Gastroesophageal sphincter (tissue), 4 donors: Measurements from ENCODE around the gene SUMO4. TPM values are rescaled to one million over a fixed set of nuclear protein-coding genes. Genes with fewer than 3 reads are reported as not detected.

ENCODE experiments used
- ATAC-seq: fragments of 150-250 bp; one replicate; pipeline ENCODE4 v1.9.1; 2016; ENCODE audit warnings: mild to moderate bottlenecking, moderate library complexity
- H3K27ac ChIP-seq, 4 donors: fragments of 200-600 bp; sonication (generic) in 3 of 4; 1 replicate in 3 of 4; 2 replicates in 1 of 4; pipeline ENCODE4 v1.5.1; 2016 to 2019
- H3K27me3 ChIP-seq: fragments of 200-600 bp; sonication (generic); one replicate; pipeline ENCODE4 v1.5.1; 2019
- H3K36me3 ChIP-seq, 2 donors: fragments of 200-600 bp; sonication (generic); one replicate each; pipeline ENCODE4 v1.5.1; 2019; ENCODE audit warnings: control low read depth in 1 of 2
- H3K4me1 ChIP-seq, 3 donors: fragments of 200-600 bp; sonication (generic); 1 replicate in 2 of 3; 2 replicates in 1 of 3; pipeline ENCODE4 v1.5.1; 2016 to 2019; ENCODE audit warnings: control low read depth in 2 of 3
- H3K4me3 ChIP-seq, 2 donors: fragments of 200-600 bp; sonication (generic); one replicate each; pipeline ENCODE4 v1.5.1; 2019; ENCODE audit warnings: mild to moderate bottlenecking in 1 of 2, moderate library complexity in 1 of 2
- H3K9me3 ChIP-seq, 3 donors: fragments of 200-600 bp; sonication (generic); one replicate each; pipeline ENCODE4 v1.5.1; 2017 to 2019; ENCODE audit warnings: control low read depth in 2 of 3
- EP300 ChIP-seq: sonication (generic); formaldehyde crosslinking; IDR thresholded peaks from one replicate; pipeline ENCODE4 v1.6.1; 2017; ENCODE audit warnings: antibody characterized with exemption, mild to moderate bottlenecking
- POLR2A ChIP-seq, 2 donors: fragments of 450-650 bp; IDR thresholded peaks; one replicate each; pipeline ENCODE4 v1.6.1; 2017; ENCODE audit warnings: antibody characterized with exemption in 2 of 2, mild to moderate bottlenecking in 2 of 2, moderate library complexity in 1 of 2
- POLR2AphosphoS5 ChIP-seq: sonication (generic); formaldehyde crosslinking; IDR thresholded peaks from one replicate; pipeline ENCODE4 v1.6.1; 2017; ENCODE audit warnings: antibody characterized with exemption
- WGBS, 2 donors: methylation state at CpG; one replicate each; pipeline ENCODE4 v1.1.5; 2018; ENCODE audit warnings: low coverage in 1 of 2; 5-methylcytosine and 5-hydroxymethylcytosine counted together
- total RNA-seq, 4 donors: library from RNA; depleted of rRNA; stranded (reverse); fragments of >200 nt; gene quantifications; one replicate each; pipeline ENCODE4 v1.1.0, GENCODE V29; 2016
- TF ChIP-seq, protein P1 (sequence below), 4 experiments: fragments of 200-600 bp in 2 of 4; fragments of 450-650 bp in 2 of 4; sonication (generic) in 1 of 4; IDR thresholded peaks; one replicate each; pipeline ENCODE4 v1.5.1; 2017 to 2019; ENCODE audit warnings: antibody characterized with exemption in 4 of 4, mild to moderate bottlenecking in 2 of 4, moderate library complexity in 2 of 4

SUMO4 gene
- total RNA-seq, 4 donors from 2014 or later = 1.9 to 2.4 (median 2.0) TPM; not detected in 1

DNA sequence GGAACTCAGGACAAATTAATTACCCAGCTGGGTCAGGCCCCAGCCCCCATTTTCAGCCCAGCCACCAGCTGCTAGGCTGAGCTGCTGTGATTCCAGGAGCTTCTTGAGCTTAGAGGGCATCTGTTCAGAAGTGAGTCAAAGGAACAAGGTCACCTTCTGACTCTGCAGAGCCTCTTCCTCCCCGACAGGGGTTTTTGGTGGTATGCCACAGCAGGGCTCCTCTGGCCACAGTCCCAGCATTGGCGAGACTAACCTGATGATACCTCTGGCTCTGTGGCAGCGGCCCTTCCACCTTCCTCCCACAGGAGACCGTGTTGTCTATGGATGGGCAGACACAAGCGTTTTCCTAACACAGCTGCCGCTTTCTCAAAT is 45.0 kb downstream of the SUMO4 start:
- no peak for ATAC-seq
- Histone ChIP-seq H3K9me3 (no peaks in the 10 kb centered on the region), H3K27ac (no peak overlapping the region), H3K27me3 (peaks cover 14% of the 10 kb centered on the region), H3K4me1 (peaks cover 0 to 2% (median 0%) of the 10 kb centered on the region in 3 donors), H3K36me3 (no peaks in the 10 kb centered on the region), H3K4me3 (no peak overlapping the region)
- WGBS, 2 donors = 100% methylated on average over 1 of the region's 6 CpGs; no CpG with 5 or more reads in 1 of the 2 donors
- TF ChIP-seq, protein P1, sequence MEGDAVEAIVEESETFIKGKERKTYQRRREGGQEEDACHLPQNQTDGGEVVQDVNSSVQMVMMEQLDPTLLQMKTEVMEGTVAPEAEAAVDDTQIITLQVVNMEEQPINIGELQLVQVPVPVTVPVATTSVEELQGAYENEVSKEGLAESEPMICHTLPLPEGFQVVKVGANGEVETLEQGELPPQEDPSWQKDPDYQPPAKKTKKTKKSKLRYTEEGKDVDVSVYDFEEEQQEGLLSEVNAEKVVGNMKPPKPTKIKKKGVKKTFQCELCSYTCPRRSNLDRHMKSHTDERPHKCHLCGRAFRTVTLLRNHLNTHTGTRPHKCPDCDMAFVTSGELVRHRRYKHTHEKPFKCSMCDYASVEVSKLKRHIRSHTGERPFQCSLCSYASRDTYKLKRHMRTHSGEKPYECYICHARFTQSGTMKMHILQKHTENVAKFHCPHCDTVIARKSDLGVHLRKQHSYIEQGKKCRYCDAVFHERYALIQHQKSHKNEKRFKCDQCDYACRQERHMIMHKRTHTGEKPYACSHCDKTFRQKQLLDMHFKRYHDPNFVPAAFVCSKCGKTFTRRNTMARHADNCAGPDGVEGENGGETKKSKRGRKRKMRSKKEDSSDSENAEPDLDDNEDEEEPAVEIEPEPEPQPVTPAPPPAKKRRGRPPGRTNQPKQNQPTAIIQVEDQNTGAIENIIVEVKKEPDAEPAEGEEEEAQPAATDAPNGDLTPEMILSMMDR (IDR thresholded peaks at IDR 0.05) = no peak
- no peak for TF ChIP-seq EP300
- no peak for TF ChIP-seq POLR2AphosphoS5
- no peak for TF ChIP-seq POLR2A (IDR thresholded peaks at IDR 0.05)

DNA sequence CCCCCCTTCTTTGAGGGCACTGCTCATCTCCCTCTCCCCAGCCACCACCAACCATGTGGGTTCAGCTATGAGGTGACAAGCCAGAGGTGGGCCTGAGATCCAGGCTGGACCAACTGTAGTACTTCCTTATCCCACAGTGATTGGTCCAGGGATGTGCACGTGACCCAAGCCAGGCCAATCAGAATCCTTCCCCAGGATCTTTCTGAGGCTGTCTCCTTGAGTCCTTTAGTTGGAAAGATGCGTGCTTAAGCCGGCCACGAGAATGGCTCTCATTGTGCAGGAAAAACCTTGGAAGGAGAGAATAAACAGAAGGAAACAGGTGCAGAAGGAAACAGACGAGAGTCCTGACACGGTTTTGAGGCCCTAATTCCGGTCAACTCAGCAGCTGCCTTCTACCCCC is 45.5 kb downstream of the SUMO4 start:
- Histone ChIP-seq H3K27ac (no peak overlapping the region), H3K9me3 (no peaks in the 10 kb centered on the region), H3K4me1 (peaks cover 0 to 7% (median 2%) of the 10 kb centered on the region in 3 donors), H3K36me3 (no peaks in the 10 kb centered on the region), H3K4me3 (no peak overlapping the region), H3K27me3 (peaks cover 19% of the 10 kb centered on the region)
- no peak for ATAC-seq
- 86 to 88% methylated on average over 3 to 6 of the region's 7 CpGs for WGBS, 2 donors
- TF ChIP-seq POLR2A (IDR thresholded peaks at IDR 0.05) (no peak), EP300 (no peak), POLR2AphosphoS5 (no peak)
- TF ChIP-seq, protein P1 (IDR thresholded peaks at IDR 0.05) = no peak

DNA sequence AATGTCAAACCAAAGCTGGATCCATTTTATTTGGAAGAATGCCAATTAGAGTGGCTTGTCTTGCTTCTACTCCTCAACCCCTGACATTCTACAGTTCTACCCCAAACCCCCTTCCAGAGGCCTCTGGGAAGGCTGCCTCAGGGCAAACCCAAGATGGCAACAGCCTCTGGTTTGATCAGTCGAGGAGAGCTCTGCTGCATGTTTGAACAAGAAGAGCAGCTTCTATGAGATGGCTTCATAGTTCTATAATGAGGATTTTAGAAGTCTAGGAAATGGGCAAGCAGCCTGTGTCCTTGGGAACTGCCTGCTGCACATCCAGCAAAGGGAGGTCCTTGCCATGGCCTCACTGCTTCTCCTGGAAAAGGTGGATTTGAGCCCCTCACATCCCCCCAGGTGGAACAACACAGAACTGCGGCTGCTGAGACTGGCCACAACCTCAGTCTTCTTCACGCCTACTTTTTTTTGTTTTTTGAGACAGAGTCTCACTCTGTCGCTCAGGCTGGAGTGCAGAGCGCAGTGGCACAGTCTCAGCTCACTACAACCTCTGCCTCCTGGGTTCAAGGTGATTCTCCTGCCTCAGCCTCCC is 46.8 kb downstream of the SUMO4 start:
- TF ChIP-seq POLR2AphosphoS5 = no peak
- no peak for TF ChIP-seq POLR2A (IDR thresholded peaks at IDR 0.05)
- TF ChIP-seq, protein P1 (IDR thresholded peaks at IDR 0.05) = no peak
- TF ChIP-seq EP300 = no peak
- no peaks in the 10 kb centered on the region for H3K9me3 ChIP-seq
- no peaks in the 10 kb centered on the region for H3K36me3 ChIP-seq
- no peak overlapping the region for H3K4me3 ChIP-seq
- H3K27ac ChIP-seq = no peak overlapping the region
- H3K4me1 ChIP-seq = peaks cover 0 to 20% (median 13%) of the 10 kb centered on the region in 3 donors
- WGBS, 2 donors = 100% methylated on average over 2 of the region's 5 CpGs; no CpG with 5 or more reads in 1 of the 2 donors
- ATAC-seq = no peak
- peaks cover 26% of the 10 kb centered on the region for H3K27me3 ChIP-seq

DNA sequence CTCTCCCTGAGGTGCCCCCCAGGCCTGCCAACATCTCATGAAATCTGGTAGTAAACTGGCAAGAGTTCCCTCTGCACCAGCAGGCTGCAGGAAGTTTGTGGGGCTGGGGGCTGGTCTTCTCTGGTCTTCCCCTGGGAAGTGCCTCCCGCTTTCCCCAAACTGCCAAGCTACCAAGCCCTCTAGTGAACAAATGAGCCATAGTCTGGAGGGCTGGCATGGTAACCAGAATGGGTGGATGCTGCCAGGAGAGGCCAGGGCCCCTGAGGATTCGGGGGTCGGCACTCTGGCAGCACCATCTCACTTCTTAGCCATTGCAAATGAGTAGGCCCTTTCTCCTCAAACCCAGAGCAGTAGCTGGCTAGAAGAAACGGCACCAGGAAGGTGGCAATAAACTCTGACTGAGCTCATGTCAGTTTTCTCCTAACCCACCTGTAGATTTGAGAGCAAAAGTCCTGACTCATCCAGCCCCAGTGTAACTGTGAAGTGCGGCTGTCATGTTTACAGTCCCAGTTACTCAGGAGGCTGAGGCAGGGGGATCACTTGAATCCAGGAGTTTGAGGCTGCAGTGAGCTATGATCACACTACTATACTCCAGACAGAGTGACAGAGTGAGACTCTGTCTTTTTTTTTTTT is 48.9 kb downstream of the SUMO4 start:
- Histone ChIP-seq H3K9me3 (no peaks in the 10 kb centered on the region), H3K4me3 (no peak overlapping the region), H3K27ac (no peak overlapping the region), H3K36me3 (no peaks in the 10 kb centered on the region), H3K4me1 (peaks cover 3 to 36% (median 18%) of the 10 kb centered on the region in 3 donors), H3K27me3 (peaks cover 26% of the 10 kb centered on the region)
- 53 to 80% methylated on average over 2 to 3 of the region's 5 CpGs for WGBS, 2 donors
- TF ChIP-seq EP300 = no peak
- no peak for TF ChIP-seq POLR2A (IDR thresholded peaks at IDR 0.05)
- TF ChIP-seq, protein P1 (IDR thresholded peaks at IDR 0.05) = no peak
- no peak for TF ChIP-seq POLR2AphosphoS5
- ATAC-seq = no peak
